ENCODE results near the gene COX7B2. TPM values are rescaled to one million over a fixed set of nuclear protein-coding genes. Genes with fewer than 3 reads are reported as not detected.

COX7B2 gene, protein sequence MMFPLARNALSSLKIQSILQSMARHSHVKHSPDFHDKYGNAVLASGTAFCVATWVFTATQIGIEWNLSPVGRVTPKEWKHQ
- not detected for polyA plus RNA-seq (2012; ENCODE audit: missing spikeins)

DNA sequence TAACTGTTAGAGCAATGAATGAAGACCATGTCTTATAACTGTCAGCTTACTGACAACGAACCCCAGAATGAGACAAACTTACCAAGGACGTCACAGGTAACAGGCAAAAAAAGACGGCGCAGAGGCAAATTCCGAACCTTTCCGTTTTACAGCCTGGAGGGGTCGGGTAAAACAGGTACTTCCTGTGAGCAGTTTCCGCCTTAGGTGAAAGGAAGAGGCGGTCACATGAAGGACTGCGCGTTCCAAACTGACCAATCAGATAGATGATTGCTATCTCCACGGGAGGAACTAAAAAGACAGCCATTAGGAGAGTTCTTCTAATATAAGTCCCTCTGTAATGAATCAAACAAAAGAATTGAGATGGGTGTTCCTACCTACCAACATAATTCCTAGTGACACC lies at the start of gene COX7B2:
Gene COX7B2, minus strand, starts transcription at position 168 of the 400 bp plus-strand sequence. CDS start 174,053 bp downstream, outside the sequence.
- FAIRE-seq (no peak), DNase-seq (ENCODE audit: insufficient read length) (no peak)
- no peak for TF ChIP-seq POLR2AphosphoS5 (IDR thresholded peaks at IDR 0.05; ENCODE audit: low read depth, low read length)
- TF ChIP-seq TAF1 (IDR thresholded peaks at IDR 0.05; ENCODE audit: borderline replicate concordance, low read depth, low read length): no peak
- TF ChIP-seq POLR2A (IDR thresholded peaks at IDR 0.05; ENCODE audit: low read depth, low read length): no peak

DNA sequence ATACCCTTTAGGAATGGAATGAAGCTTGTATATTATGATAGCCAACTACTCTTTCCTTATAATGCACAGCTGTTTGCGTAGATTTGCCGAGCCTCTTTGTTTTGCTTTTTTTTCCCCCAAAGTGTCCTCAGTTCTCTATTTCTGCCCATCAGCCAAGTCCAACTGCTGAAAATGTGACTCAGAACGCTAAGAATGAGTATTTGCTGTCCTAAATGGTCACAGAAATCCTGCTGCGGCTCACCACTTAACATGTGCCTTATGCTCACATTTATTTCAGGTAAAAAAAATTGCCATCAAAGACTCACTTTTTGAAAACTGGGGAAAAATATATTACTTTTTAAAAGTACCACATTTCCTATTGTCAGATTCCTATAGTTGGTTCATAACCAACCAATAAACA lies 47.4 kb upstream of the COX7B2 start:
- TF ChIP-seq POLR2A (IDR thresholded peaks at IDR 0.05; ENCODE audit: low read depth, low read length): no peak
- TF ChIP-seq POLR2AphosphoS5 (IDR thresholded peaks at IDR 0.05; ENCODE audit: low read depth, low read length): no peak
- no peak for TF ChIP-seq TAF1 (IDR thresholded peaks at IDR 0.05; ENCODE audit: borderline replicate concordance, low read depth, low read length)
- DNase-seq (ENCODE audit: insufficient read length): no peak
- no peak for FAIRE-seq

DNA sequence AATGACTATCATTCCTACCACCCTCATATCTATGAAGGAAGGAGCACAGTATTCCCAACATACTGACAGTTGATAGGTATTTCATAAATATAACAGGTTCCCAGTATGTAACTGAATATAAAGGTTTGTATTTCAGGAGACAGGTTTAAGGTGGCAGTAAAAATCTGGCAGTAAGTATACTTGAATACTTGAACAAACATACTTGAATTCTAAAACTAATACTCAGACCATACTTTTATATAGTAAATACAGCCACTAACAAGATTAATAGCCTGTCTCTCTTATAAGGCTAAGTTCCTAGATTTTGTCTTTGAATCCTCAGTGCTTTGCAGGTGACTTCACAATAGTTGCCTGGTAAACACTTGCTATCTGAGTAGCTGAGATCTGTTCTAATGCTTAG lies 46.6 kb upstream of the COX7B2 start:
- no peak for TF ChIP-seq TAF1 (IDR thresholded peaks at IDR 0.05; ENCODE audit: borderline replicate concordance, low read depth, low read length)
- no peak for TF ChIP-seq POLR2AphosphoS5 (IDR thresholded peaks at IDR 0.05; ENCODE audit: low read depth, low read length)
- no peak for TF ChIP-seq POLR2A (IDR thresholded peaks at IDR 0.05; ENCODE audit: low read depth, low read length)
- DNase-seq (ENCODE audit: insufficient read length): no peak
- FAIRE-seq: no peak

DNA sequence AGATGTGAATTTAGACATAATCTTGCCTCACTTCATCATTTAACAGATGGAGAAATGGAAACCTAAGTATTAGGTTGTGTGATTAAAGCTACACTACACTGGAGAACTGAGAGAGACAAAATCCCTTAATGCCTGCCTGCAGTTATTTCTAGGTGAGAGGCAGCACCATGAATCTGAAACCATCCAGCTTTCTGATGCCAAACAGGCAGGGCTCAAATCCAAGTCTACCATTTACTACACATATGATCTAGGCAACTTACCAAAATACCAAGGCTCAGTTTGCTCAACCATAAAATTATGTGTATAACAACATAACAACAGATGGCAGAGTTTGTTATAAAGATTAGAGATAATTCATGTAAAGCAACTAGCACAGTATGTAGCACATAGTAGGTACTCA lies 45.6 kb upstream of the COX7B2 start:
- FAIRE-seq (no peak), DNase-seq (ENCODE audit: insufficient read length) (no peak)
- TF ChIP-seq POLR2AphosphoS5 (IDR thresholded peaks at IDR 0.05; ENCODE audit: low read depth, low read length) (no peak), POLR2A (IDR thresholded peaks at IDR 0.05; ENCODE audit: low read depth, low read length) (no peak), TAF1 (IDR thresholded peaks at IDR 0.05; ENCODE audit: borderline replicate concordance, low read depth, low read length) (no peak)

DNA sequence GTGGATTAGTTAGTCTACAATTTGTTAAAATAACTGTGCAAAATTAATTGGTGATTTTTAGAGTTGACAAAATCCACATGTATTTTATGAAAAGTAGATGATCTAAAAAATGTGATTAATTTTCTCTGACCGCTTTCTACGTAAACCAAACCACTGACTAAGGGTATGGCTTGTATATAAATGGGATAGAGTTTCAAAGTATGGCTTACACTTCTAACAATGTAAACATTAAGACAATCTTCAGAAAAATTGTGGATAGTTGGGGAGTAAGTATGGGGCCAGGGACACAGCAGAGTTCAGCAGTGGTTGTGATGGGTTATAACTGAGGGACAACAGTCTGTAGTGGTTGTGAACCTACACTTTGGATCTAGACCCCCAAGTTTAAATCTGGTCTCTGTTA lies 44.5 kb upstream of the COX7B2 start:
- no peak for TF ChIP-seq POLR2A (IDR thresholded peaks at IDR 0.05; ENCODE audit: low read depth, low read length)
- no peak for TF ChIP-seq TAF1 (IDR thresholded peaks at IDR 0.05; ENCODE audit: borderline replicate concordance, low read depth, low read length)
- no peak for TF ChIP-seq POLR2AphosphoS5 (IDR thresholded peaks at IDR 0.05; ENCODE audit: low read depth, low read length)
- FAIRE-seq: no peak
- DNase-seq (ENCODE audit: insufficient read length): no peak

DNA sequence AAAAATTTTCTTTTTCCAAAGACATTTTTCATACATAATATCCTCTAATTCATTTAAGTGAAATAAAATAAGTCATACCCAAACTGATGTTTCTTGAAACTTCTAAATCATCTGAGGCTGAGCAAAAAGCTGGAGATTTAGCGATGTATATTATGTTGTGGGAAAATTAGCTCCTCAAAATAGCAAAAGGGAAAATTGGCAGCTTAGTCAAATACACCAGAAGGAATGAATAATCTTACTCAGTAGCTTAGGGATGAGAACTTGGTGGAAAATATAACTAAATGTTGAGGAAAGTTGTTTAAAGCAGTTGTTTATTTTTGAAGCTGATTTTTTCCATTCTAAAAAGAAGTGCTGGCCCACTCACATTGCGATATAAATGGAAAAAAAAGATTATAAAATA lies 43.4 kb upstream of the COX7B2 start:
- TF ChIP-seq POLR2A (IDR thresholded peaks at IDR 0.05; ENCODE audit: low read depth, low read length) (no peak), POLR2AphosphoS5 (IDR thresholded peaks at IDR 0.05; ENCODE audit: low read depth, low read length) (no peak), TAF1 (IDR thresholded peaks at IDR 0.05; ENCODE audit: borderline replicate concordance, low read depth, low read length) (no peak)
- FAIRE-seq (no peak), DNase-seq (ENCODE audit: insufficient read length) (no peak)

DNA sequence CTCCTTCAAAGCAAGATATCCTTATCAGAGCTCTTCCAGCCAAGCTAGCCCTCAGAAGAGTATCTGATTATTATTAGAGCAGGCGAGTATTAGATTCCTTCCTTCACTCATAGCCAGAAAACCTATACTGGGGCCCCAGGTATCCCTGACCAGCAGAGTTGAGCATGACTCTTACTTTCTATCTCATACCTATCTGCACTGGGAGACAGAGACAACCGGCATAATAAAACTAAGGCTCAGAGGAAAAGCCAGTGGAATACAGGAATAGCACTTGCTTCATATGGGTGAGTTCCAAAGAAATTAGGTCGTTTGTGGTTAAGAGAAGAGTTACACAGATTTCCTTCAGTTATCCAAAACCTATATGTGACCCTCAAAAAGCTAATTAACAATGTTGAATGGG lies 41.8 kb upstream of the COX7B2 start:
- TF ChIP-seq TAF1 (IDR thresholded peaks at IDR 0.05; ENCODE audit: borderline replicate concordance, low read depth, low read length) (no peak), POLR2A (IDR thresholded peaks at IDR 0.05; ENCODE audit: low read depth, low read length) (no peak), POLR2AphosphoS5 (IDR thresholded peaks at IDR 0.05; ENCODE audit: low read depth, low read length) (no peak)
- no peak for FAIRE-seq

DNA sequence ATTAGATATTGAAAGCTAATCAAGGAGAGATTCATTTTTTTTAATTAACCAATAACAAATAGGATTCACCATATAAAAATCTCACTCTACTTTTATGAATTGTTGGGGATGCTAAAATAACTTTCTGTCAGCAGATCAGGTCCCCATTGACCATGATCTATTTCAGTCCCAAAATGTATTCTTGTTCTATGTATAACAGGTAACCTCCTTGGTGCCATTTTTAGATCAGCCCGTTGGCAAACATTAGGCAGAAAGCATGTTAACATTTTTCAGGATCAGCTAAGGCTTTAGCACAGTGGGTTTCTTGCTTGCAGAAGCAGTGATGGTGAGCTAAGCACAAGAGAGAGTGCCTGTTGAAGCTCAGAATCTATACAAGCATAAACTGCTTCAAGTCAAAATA lies 40.8 kb upstream of the COX7B2 start:
- TF ChIP-seq TAF1 (IDR thresholded peaks at IDR 0.05; ENCODE audit: borderline replicate concordance, low read depth, low read length) (no peak), POLR2AphosphoS5 (IDR thresholded peaks at IDR 0.05; ENCODE audit: low read depth, low read length) (no peak), POLR2A (IDR thresholded peaks at IDR 0.05; ENCODE audit: low read depth, low read length) (no peak)
- FAIRE-seq: no peak
- no peak for DNase-seq (ENCODE audit: insufficient read length)

More for the DNA sequence above, 41.8 kb upstream of the COX7B2 start:
- DNase-seq (ENCODE audit: insufficient read length): no peak

DNA sequence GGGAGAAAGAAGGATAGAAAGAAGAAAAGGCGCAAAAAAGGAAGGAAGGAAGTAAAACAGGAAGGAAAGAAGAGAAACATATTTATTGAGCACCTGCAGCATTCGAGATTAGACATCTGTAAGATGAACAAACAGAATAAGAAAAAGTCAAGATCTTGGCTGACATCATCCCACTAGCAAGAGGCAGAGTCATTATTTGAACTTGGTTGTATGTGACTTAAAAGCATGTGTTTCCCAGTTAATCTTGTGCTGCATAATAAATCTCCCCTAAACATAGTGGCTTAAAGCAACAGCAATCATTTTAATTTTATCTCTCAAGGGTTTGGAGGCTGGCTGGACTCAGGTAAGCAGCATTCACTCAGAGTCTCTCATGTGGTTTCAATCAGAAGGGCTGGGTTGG lies 38.5 kb upstream of the COX7B2 start:
- no peak for FAIRE-seq
- TF ChIP-seq TAF1 (IDR thresholded peaks at IDR 0.05; ENCODE audit: borderline replicate concordance, low read depth, low read length) (no peak), POLR2A (IDR thresholded peaks at IDR 0.05; ENCODE audit: low read depth, low read length) (no peak), POLR2AphosphoS5 (IDR thresholded peaks at IDR 0.05; ENCODE audit: low read depth, low read length) (no peak)
- no peak for DNase-seq (ENCODE audit: insufficient read length)

DNA sequence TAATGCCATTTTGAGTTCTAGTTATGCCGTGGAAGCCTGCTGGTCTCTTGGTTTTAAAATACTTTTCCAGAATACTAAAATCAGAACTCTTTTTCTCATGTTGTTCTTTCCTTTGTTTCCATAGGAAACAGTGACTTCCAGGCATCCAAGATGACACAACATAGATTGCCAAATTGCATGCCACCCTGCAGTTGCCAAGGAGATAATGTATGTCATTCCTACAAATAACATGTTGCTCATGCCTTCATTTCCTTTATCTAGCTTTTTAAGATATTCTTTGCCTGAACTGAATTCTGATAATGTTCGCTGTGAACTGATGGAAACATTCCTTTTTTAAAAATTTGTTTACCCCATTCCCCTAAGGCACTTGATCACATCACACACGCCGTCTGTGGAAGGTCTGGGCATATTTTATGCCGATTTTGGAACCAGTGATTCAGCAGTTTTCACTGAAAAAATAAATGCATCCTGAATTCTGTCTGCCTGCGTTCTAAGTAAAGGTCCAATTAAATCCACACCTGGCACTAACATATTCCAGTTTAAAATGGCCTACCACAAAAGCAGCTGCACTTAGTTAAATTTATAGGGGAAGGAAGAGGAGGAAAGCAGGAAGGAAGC lies 38.0 kb upstream of the COX7B2 start:
- DNase-seq (ENCODE audit: insufficient read length) (no peak), FAIRE-seq (peak; percentile 21)
- no peak for TF ChIP-seq POLR2A (IDR thresholded peaks at IDR 0.05; ENCODE audit: low read depth, low read length)
- no peak for TF ChIP-seq POLR2AphosphoS5 (IDR thresholded peaks at IDR 0.05; ENCODE audit: low read depth, low read length)
- TF ChIP-seq TAF1 (IDR thresholded peaks at IDR 0.05; ENCODE audit: borderline replicate concordance, low read depth, low read length): no peak

DNA sequence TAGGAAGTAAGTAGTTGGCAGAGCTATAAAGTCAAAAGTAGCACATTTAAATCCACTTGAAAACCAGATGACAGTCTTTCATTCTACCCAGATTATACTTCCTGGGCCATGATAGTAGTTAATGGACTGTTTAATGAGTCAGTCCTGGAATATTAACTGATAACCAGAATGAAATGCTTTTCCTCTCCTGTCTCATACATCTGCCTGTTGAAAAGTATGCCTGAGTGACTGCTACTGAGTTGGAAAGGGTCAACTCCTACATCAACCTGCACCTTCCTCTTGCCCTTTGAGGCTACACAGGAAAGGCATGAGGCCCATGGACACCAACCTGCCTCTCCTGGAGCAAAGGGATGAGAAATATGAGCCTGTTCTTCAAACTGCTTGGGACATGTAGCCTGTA lies 36.0 kb upstream of the COX7B2 start:
- TF ChIP-seq POLR2A (IDR thresholded peaks at IDR 0.05; ENCODE audit: low read depth, low read length) (no peak), POLR2AphosphoS5 (IDR thresholded peaks at IDR 0.05; ENCODE audit: low read depth, low read length) (no peak), TAF1 (IDR thresholded peaks at IDR 0.05; ENCODE audit: borderline replicate concordance, low read depth, low read length) (no peak)
- DNase-seq (ENCODE audit: insufficient read length) (no peak), FAIRE-seq (no peak)

DNA sequence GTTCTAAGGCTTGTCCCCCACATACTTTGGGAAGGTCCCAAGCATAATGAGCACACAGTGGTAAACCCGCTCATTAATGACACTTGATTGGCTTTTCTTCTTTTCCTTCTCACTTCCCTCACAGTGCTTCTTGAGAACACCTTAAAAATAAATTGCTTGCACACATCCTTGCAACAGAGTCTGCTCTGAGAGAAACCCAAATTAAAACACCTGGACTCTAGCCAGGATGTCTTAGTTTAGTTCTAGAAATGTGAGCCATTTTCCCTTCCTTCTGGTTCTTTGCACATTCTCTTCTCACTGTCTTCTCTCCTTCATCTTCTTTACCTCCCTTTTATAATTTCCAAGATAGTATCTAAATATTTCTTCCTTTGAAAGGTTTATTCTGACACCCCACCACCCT lies 35.3 kb upstream of the COX7B2 start:
- FAIRE-seq (no peak), DNase-seq (ENCODE audit: insufficient read length) (no peak)
- TF ChIP-seq POLR2AphosphoS5 (IDR thresholded peaks at IDR 0.05; ENCODE audit: low read depth, low read length) (no peak), POLR2A (IDR thresholded peaks at IDR 0.05; ENCODE audit: low read depth, low read length) (no peak), TAF1 (IDR thresholded peaks at IDR 0.05; ENCODE audit: borderline replicate concordance, low read depth, low read length) (no peak)
